HG02798 (cell line): ENCODE results near the gene DCPS.
"Not testable (repeated sequence)": the region's sequence is repeated elsewhere in the genome, so short reads cannot be mapped to it uniquely, and the experiment has no call there.

Source experiments
- ATAC-seq: cut with Tn5 transposase; IDR thresholded peaks from one replicate; pipeline ENCODE4 v1.9.1; 2021; ENCODE audit warnings: mild to moderate bottlenecking; ENCODE audit not compliant: unreplicated experiment, poor library complexity

The DCPS gene

DNA sequence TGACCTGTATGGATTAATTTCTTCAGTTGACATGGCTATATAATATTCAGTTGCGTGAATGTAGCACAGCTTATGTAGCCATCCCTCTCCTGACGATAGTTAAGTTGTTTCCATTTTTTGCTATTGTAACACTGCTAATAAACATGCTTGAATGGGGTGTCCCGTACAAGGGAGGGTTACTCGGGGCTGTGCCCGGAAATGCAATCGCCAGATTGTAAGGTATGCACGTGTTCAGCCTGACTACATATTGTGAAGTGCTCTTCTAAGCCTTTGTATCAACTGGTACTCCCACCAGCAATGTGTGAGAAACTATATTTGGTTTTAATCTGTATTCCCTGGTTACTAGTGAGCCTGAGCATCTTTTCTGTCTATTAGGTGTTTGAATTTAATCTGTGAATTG, 67.7 kb downstream of the DCPS start:
- no peak for ATAC-seq

DNA sequence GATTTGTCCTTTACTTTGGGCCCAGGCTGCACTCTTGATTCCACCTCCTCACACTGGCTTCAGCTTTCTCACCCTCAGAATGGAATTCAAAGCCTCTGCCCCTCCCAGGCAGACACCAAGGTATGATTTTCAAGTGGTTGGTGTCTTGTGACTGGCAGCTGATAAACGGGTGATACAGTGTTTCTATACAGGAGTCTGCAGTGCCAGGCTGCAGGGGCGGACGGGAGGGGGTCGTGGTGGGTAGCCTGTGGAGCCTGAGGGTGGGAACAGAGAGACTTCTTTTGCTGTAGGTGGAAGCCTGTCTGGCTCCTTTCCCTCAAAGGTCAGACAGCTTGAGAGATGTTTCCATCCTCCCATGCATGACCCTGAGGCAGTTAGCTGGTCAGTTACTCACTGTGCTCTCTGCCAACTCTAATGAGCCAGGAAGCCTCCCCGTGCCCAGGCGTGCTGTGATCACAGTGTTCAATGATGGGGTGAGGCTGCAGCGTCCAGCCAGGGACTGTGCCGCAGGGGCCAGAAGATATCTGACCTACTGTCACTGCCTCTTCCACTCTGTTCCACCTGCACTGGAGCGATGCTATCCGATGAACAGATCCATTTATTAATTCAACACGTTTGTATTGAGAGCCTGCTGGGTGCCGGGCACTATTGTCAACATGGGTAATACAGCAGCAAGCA, 69.7 kb downstream of the DCPS start:
- ATAC-seq = not testable (repeated sequence)

- ATAC-seq = not testable (repeated sequence)
Observed at GRCh38 chr11:126374562-126375300, 70.9 kb downstream of the DCPS start.

GRCh38 chr11:126375726-126376125, 71.9 kb downstream of the DCPS start:
- ATAC-seq = no peak

DNA sequence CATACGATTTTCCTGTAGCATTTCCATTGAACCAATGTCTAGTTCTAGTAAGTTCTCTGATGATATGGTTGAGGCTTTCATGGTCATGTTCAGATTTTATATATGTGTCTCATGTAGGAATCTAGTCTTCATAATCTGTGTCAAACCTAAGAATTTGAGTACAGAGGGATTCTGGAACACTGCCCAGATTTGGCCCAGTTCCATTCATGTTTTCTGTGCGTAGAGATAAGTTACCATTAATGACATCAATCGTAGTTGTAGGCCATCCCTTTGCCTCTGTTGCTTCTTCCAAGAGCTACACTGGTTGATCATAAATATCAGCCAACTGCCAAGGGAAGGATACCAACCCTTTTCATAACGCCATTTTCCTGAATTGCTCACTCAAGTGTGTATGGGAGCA, 74.9 kb downstream of the DCPS start:
- no peak for ATAC-seq

DNA sequence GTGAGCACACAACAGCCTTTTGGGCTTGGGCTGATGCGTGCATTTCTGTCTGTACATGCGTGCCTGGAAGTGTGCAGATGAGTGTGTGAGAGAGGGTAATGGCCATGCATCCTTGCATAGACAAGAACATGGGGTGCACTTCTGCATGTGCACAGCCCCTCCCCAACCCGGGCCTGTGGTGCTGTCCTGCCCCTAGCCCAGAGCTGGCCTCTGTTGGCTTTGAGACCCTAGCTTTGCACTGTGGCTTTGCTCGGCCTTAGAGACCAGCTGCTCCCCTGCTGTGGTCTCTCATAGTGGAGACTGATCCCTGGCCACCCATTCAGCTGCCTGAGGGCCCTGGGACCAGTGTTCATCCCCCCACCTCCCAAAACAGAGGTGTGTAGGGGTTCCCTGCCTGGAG, 77.0 kb downstream of the DCPS start:
- no peak for ATAC-seq

- not testable (repeated sequence) for ATAC-seq
Observed at GRCh38 chr11:126381960-126382359, 78.1 kb downstream of the DCPS start.

DNA sequence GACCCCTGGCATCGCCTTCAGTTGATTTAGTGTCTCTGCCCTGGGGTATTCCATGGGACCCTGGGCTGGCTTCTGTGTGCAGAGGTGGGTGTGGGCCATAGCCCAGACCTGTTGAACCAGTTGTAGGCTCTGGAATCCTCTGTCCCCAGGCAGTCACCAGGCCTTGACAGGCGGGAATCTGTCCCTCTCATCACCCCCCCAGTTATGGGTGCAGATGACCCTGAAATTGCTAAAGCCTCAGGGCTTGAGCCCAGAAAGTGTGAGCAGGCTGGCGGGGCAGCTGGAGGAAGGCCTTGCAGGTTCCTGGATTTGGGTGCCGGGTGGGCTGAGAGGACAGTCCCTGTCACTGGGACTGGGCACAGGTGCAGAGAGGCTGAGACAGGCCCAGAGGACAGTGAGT, 78.8 kb downstream of the DCPS start:
- ATAC-seq = not testable (repeated sequence)

DNA sequence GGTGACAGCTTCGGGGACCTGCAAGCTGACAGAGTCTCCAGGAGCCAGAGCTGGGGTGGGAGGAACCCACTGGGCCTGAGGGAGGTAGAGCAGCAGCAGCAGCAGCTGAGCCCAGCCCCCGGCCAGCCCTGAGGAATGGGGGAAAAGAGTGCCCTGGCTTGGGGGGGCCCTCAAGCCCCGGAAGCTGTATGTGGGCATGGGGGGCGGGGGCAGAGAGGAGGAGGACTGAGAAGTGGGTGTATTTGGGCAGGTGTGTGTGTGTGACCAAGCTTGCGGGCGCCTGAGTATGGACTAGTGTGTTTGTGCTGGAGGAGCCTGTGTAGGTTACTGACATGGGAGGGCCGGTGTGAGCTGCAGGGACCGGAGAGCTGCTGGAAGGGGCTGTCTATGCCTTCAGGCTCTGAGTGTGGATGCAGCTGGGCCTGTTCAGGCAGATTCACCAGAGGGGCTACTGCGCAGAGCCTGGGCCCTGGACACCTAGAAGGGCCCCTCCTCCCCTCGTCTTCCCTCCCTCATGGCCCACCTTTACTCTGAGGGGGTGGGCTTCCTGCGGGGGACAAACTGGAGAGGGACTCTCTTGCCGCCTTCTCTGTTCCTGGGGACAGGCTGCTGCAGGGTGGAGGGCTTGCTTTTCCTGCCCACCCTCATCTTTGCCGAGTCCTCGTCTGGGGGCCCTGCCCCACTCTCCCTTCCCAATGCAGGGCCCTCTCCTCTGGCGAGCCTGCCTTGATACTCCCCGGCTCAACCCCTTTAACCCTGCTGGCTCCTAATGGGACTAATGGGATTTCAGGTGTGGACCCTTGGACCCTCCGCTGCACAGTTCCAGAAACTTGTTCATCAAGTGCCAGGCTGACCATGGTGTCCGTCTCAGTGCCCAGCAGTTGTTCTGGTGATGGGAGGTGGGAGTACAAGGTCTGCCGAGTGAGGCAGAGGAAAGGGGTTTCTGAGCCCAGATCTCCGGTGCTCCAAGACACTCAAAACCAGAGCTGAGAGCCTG, 79.8 kb downstream of the DCPS start:
- no peak for ATAC-seq

GRCh38 chr11:126384449-126385070, 80.7 kb downstream of the DCPS start:
- no peak for ATAC-seq

DNA sequence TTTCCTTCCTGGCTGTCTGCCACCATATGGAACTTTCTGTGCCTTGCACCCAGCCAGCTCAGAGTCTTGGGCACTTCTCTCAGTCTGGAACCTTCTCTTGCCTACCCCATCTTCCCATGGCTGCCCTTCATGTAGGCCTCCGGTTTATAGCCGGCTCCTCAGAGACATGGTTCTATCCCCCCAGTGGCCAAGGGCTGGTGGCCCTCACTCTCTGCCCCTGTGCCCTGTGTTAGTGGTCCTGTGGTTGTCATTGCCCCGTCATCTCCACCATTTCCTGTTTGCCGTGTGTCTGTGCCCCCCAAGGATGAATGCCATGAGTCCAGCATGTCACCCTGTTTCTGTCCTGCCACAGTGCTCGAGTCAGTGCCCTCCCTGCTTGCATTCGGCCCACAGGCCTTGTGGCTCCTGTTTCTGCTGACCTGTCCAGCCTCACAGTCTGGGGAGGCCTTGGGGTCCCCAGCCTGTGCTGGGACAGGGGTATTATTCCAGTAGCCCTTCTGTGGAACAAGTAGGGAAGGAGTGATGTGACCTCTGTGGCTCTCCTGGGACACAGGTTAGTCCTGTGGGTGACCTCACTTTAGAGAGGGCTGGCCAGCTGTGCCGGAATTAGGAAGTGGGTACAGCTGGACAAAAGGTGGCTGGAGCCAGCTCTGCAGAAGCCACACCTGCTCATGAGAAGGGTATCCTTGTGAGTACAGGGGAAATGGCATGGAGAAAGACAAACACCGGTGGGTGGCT, 82.3 kb downstream of the DCPS start:
- ATAC-seq = no peak

- not testable (repeated sequence) for ATAC-seq
Observed at GRCh38 chr11:126386729-126387071, 82.8 kb downstream of the DCPS start.

- ATAC-seq = no peak
Observed at GRCh38 chr11:126387857-126388256, 84.0 kb downstream of the DCPS start.

GRCh38 chr11:126390272-126390867, 86.5 kb downstream of the DCPS start:
- ATAC-seq = no peak

GRCh38 chr11:126391286-126391954, 87.6 kb downstream of the DCPS start:
- ATAC-seq = no peak

GRCh38 chr11:126391970-126392632, 88.2 kb downstream of the DCPS start:
- ATAC-seq = peak; percentile 73

DNA sequence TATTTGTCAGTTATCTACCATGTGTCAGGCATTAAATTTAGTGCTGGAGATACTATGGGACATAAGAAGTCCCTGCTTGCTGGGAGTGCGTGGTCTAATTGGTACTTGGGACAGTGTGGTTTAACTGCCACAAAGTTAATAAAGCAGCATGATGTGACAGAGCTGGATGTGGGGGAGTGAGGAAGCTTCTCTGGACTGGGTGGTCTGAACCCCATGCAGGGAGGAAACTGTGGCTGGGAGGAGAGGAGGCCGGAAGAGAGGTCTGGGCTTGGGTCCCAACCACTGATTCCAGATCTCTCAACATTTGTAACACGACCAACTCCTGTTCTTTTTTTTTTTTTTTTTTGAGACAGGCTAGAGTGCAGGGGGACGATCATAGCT, 88.8 kb downstream of the DCPS start:
- ATAC-seq = no peak

DNA sequence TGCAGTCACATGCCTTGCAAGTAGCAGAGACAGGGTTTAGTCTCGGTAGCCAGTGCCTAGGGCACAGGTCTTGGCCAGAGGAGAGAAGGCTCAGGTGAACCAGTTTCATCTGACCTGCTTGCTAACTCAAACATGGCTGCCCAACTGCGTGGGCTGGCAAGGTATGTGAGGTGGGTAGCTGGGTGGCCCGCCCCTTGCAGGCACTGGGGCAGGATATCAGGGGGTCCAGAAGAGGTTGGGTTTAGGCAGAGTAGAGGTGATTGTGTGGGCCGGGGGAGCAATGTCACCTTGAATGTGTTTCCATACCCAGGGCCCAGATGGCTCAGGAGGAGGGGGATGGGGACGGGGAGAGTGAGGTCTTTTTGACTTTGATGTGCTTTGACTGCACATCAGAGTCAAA, 89.3 kb downstream of the DCPS start:
- no peak for ATAC-seq
